Measurements from ENCODE around the gene GGTLC3. TPM values are rescaled to one million over a fixed set of nuclear protein-coding genes. Genes with fewer than 3 reads are reported as not detected.

The GGTLC3 gene
- not detected in 2 replicates for total RNA-seq

GRCh38 chr22:18518061-18518460 lies at the start of gene GGTLC3:
Gene GGTLC3, minus strand, starts transcription at chr22:18518161. Its CDS starts 264 bp downstream, at chr22:18517897.

GRCh38 chr22:18527752-18528596 lies 10.0 kb upstream of the GGTLC3 start, which contains the start of gene TMEM191B:
Gene TMEM191B, plus strand, starts transcription at chr22:18527802. Its CDS starts 179 bp downstream, at chr22:18527981.

Other genes with a start within 250 kb of the GGTLC3 start
- not detected in 2 replicates for gene TMEM191B, start 9.6 kb upstream of the GGTLC3 start, total RNA-seq
- gene RIMBP3, start 93.8 kb upstream of the GGTLC3 start, total RNA-seq = 0.32 and 0.39 TPM in 2 replicates

Measured in articular chondrocyte of knee joint (primary cell).